Measurements from ENCODE around the gene ADGRV1. TPM values are rescaled to one million over a fixed set of nuclear protein-coding genes. Genes with fewer than 3 reads are reported as not detected.

ADGRV1 gene
- polyA plus RNA-seq, 3 donors: 0.18 to 0.33 TPM; not detected in 1

- DNase-seq: no peak
- Histone ChIP-seq H3K9me3 (replicated peaks in 1 of 2; ENCODE audit: control insufficient read depth in 1 of 2, insufficient read depth in 1 of 2, low read length in 2 of 2) (no peaks in the 10 kb centered on the region), H3K4me1 (ENCODE audit: control insufficient read depth in 1 of 2, insufficient read depth in 2 of 2, low read length in 2 of 2) (no peaks in the 10 kb centered on the region), H3K9ac (ENCODE audit: insufficient read depth, low read length, poor library complexity, severe bottlenecking) (no peak overlapping the region), H3K27me3 (ENCODE audit: control insufficient read depth in 2 of 2, insufficient read depth in 2 of 2, low read length in 2 of 2) (no peaks in the 10 kb centered on the region), H2AFZ (ENCODE audit: insufficient read depth, low read depth, low read length, poor library complexity, severe bottlenecking) (no peak overlapping the region), H3K36me3 (replicated peaks in 1 of 2; ENCODE audit: control insufficient read depth in 1 of 2, insufficient read depth in 2 of 2, low read length in 2 of 2) (no peaks in the 10 kb centered on the region), H3K79me2 (ENCODE audit: insufficient read depth, low read length) (no peaks in the 10 kb centered on the region), H3K4me2 (replicated peaks; ENCODE audit: extremely low read depth, low read length, poor library complexity, severe bottlenecking) (no peak overlapping the region), H3K27ac (ENCODE audit: low read depth in 1 of 2, low read length in 2 of 2) (no peak overlapping the region), H3K4me3 (replicated peaks in 1 of 3; ENCODE audit: low read depth in 2 of 3, low read length in 3 of 3) (no peak overlapping the region), H4K20me1 (ENCODE audit: insufficient read depth, low read length) (no peaks in the 10 kb centered on the region)
- no CpG with 5 or more reads among the region's 3 CpGs for WGBS (ENCODE audit: insufficient coverage)
- H3K36me3 Mint-ChIP-seq: no peaks in the 10 kb centered on the region
- no peak overlapping the region for H3K4me3 Mint-ChIP-seq
- intact Hi-C loops (cut with micrococcal nuclease): no loop called here
- peaks cover 0 to 2% (median 0%) of the 10 kb centered on the region in 7 donors for H3K9me3 Mint-ChIP-seq
- TF ChIP-seq, protein P1, sequence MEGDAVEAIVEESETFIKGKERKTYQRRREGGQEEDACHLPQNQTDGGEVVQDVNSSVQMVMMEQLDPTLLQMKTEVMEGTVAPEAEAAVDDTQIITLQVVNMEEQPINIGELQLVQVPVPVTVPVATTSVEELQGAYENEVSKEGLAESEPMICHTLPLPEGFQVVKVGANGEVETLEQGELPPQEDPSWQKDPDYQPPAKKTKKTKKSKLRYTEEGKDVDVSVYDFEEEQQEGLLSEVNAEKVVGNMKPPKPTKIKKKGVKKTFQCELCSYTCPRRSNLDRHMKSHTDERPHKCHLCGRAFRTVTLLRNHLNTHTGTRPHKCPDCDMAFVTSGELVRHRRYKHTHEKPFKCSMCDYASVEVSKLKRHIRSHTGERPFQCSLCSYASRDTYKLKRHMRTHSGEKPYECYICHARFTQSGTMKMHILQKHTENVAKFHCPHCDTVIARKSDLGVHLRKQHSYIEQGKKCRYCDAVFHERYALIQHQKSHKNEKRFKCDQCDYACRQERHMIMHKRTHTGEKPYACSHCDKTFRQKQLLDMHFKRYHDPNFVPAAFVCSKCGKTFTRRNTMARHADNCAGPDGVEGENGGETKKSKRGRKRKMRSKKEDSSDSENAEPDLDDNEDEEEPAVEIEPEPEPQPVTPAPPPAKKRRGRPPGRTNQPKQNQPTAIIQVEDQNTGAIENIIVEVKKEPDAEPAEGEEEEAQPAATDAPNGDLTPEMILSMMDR (IDR thresholded peaks at IDR 0.05): no peak
- H3K27me3 Mint-ChIP-seq (ENCODE audit: low read depth in 3 of 3): peaks cover 0 to 2% (median 0%) of the 10 kb centered on the region in 3 donors
- no peaks in the 10 kb centered on the region for H3K4me1 Mint-ChIP-seq
- no peak overlapping the region for H3K27ac Mint-ChIP-seq
Observed at GRCh38 chr5:91095313-91095712, 536.7 kb downstream of the ADGRV1 start.

- intact Hi-C loops (cut with micrococcal nuclease): no loop called here
Observed at GRCh38 chr5:91095786-91096385, 537.3 kb downstream of the ADGRV1 start.

More at GRCh38 chr5:91095786-91096385, 537.3 kb downstream of the ADGRV1 start:
- no peak overlapping the region for H3K27ac Mint-ChIP-seq
- H3K9me3 Mint-ChIP-seq: peaks cover 0 to 2% (median 0%) of the 10 kb centered on the region in 7 donors
- Histone ChIP-seq H3K4me3 (replicated peaks in 1 of 3; ENCODE audit: low read depth in 2 of 3, low read length in 3 of 3) (no peak overlapping the region), H3K4me1 (ENCODE audit: control insufficient read depth in 1 of 2, insufficient read depth in 2 of 2, low read length in 2 of 2) (no peaks in the 10 kb centered on the region), H3K27ac (ENCODE audit: low read depth in 1 of 2, low read length in 2 of 2) (no peak overlapping the region), H3K27me3 (ENCODE audit: control insufficient read depth in 2 of 2, insufficient read depth in 2 of 2, low read length in 2 of 2) (no peaks in the 10 kb centered on the region), H3K36me3 (replicated peaks in 1 of 2; ENCODE audit: control insufficient read depth in 1 of 2, insufficient read depth in 2 of 2, low read length in 2 of 2) (no peaks in the 10 kb centered on the region), H4K20me1 (ENCODE audit: insufficient read depth, low read length) (no peaks in the 10 kb centered on the region), H3K4me2 (replicated peaks; ENCODE audit: extremely low read depth, low read length, poor library complexity, severe bottlenecking) (no peak overlapping the region), H3K9me3 (replicated peaks in 1 of 2; ENCODE audit: control insufficient read depth in 1 of 2, insufficient read depth in 1 of 2, low read length in 2 of 2) (no peaks in the 10 kb centered on the region), H2AFZ (ENCODE audit: insufficient read depth, low read depth, low read length, poor library complexity, severe bottlenecking) (no peak overlapping the region), H3K9ac (ENCODE audit: insufficient read depth, low read length, poor library complexity, severe bottlenecking) (no peak overlapping the region), H3K79me2 (ENCODE audit: insufficient read depth, low read length) (no peaks in the 10 kb centered on the region)
- peaks cover 0 to 2% (median 0%) of the 10 kb centered on the region in 3 donors for H3K27me3 Mint-ChIP-seq (ENCODE audit: low read depth in 3 of 3)
- H3K4me3 Mint-ChIP-seq: no peak overlapping the region
- no peak for DNase-seq
- no peaks in the 10 kb centered on the region for H3K4me1 Mint-ChIP-seq
- WGBS (ENCODE audit: insufficient coverage): no CpG with 5 or more reads among the region's 6 CpGs
- TF ChIP-seq, protein P1 (IDR thresholded peaks at IDR 0.05): no peak
- no peaks in the 10 kb centered on the region for H3K36me3 Mint-ChIP-seq

Measured in CD14-positive monocyte (primary cell).